Liver (tissue), 9 donors: ENCODE measurements around the gene TMEM87B. TPM values are rescaled to one million over a fixed set of nuclear protein-coding genes. Genes with fewer than 3 reads are reported as not detected.

ENCODE experiments used
- DNase-seq: peaks from one replicate; pipeline ENCODE4 v3.0.0-alpha.2; 2017; ENCODE audit warnings: low spot score
- H3K27ac ChIP-seq, 2 donors: one replicate each; pipeline ENCODE4 v1.7.0; 2013; ENCODE audit warnings: inconsistent platforms in 2 of 2, low read length in 2 of 2, control low read depth in 1 of 2, low read depth in 1 of 2, mild to moderate bottlenecking in 1 of 2
- H3K27me3 ChIP-seq, 4 donors: one replicate each; pipeline versions ENCODE4 v1.6.1 to v1.7.0; 2013; ENCODE audit warnings: low read length in 3 of 4, inconsistent platforms in 1 of 4, mild to moderate bottlenecking in 1 of 4, moderate library complexity in 1 of 4; ENCODE audit not compliant: control insufficient read depth in 4 of 4, insufficient read depth in 4 of 4
- H3K36me3 ChIP-seq, 4 donors: one replicate each; pipeline versions ENCODE4 v1.6.1 to v1.7.0; 2013; ENCODE audit warnings: low read length in 3 of 4, mild to moderate bottlenecking in 3 of 4, low read depth in 1 of 4, moderate library complexity in 1 of 4; ENCODE audit not compliant: control insufficient read depth in 4 of 4, insufficient read depth in 3 of 4
- H3K4me1 ChIP-seq, 4 donors: one replicate each; pipeline versions ENCODE4 v1.6.1 to v1.7.0; 2013; ENCODE audit warnings: low read length in 3 of 4, mild to moderate bottlenecking in 3 of 4, moderate library complexity in 1 of 4; ENCODE audit not compliant: control insufficient read depth in 4 of 4, insufficient read depth in 4 of 4
- H3K4me3 ChIP-seq, 3 donors: one replicate each; pipeline versions ENCODE4 v1.6.1 to v1.7.0; 2013; ENCODE audit warnings: low read length in 3 of 3, control low read depth in 1 of 3, low read depth in 1 of 3, mild to moderate bottlenecking in 1 of 3
- H3K9ac ChIP-seq, 2 donors: one replicate each; pipeline ENCODE4 v1.7.0; 2013; ENCODE audit warnings: low read length in 2 of 2, mild to moderate bottlenecking in 2 of 2, moderate library complexity in 2 of 2, control low read depth in 1 of 2, low read depth in 1 of 2
- H3K9me3 ChIP-seq, 4 donors: one replicate each; pipeline versions ENCODE4 v1.6.1 to v1.7.0; 2013; ENCODE audit warnings: low read length in 3 of 4; ENCODE audit not compliant: control insufficient read depth in 4 of 4
- FOXA1 ChIP-seq: IDR thresholded peaks from 2 replicates; pipeline ENCODE4 v1.6.1; 2016; ENCODE audit warnings: antibody characterized with exemption
- FOXA2 ChIP-seq: IDR thresholded peaks from 2 replicates; pipeline ENCODE4 v1.6.1; 2016; ENCODE audit warnings: antibody characterized with exemption
- GABPA ChIP-seq, 2 donors: IDR thresholded peaks in 1 of 2; conservative IDR thresholded peaks in 1 of 2; 2 replicates each; pipeline ENCODE4 v1.6.1; 2016; ENCODE audit warnings: antibody characterized with exemption in 2 of 2, mild to moderate bottlenecking in 1 of 2, moderate library complexity in 1 of 2
- HNF4A ChIP-seq, 2 donors: conservative IDR thresholded peaks; 2 replicates each; pipeline ENCODE4 v1.6.1; 2016; ENCODE audit warnings: antibody characterized with exemption in 2 of 2, mild to moderate bottlenecking in 2 of 2
- HNF4G ChIP-seq: IDR thresholded peaks from 2 replicates; pipeline ENCODE4 v1.6.1; 2016; ENCODE audit warnings: antibody characterized with exemption
- JUND ChIP-seq, 2 donors: IDR thresholded peaks; 2 replicates each; pipeline ENCODE4 v1.6.1; 2016; ENCODE audit warnings: antibody characterized with exemption in 2 of 2
- MAX ChIP-seq: IDR thresholded peaks from 2 replicates; pipeline ENCODE4 v1.6.1; 2016; ENCODE audit warnings: antibody characterized with exemption
- RAD21 ChIP-seq, 2 donors: IDR thresholded peaks; 2 replicates each; pipeline ENCODE4 v1.6.1; 2016; ENCODE audit warnings: antibody characterized with exemption in 2 of 2, mild to moderate bottlenecking in 2 of 2
- REST ChIP-seq: IDR thresholded peaks from 2 replicates; pipeline ENCODE4 v1.6.1; 2016; ENCODE audit warnings: antibody characterized with exemption, mild to moderate bottlenecking
- RXRA ChIP-seq, 2 donors: IDR thresholded peaks; 2 replicates each; pipeline ENCODE4 v1.6.1; 2017 to 2018; ENCODE audit warnings: antibody characterized with exemption in 2 of 2, mild to moderate bottlenecking in 1 of 2
- TAF1 ChIP-seq: conservative IDR thresholded peaks from 2 replicates; pipeline ENCODE4 v1.6.1; 2016; ENCODE audit warnings: antibody characterized with exemption, mild to moderate bottlenecking
- YY1 ChIP-seq: IDR thresholded peaks from 2 replicates; pipeline ENCODE4 v1.6.1; 2016; ENCODE audit warnings: antibody characterized with exemption, mild to moderate bottlenecking
- whole genome bisulfite sequencing: extraction: QIAGEN DNeasy Blood & Tissue Kit; methylation state at CpG from one replicate; pipeline ENCODE4 v1.1.7; 2013; 5-methylcytosine and 5-hydroxymethylcytosine counted together
- polyA plus RNA-seq, 2 donors: library from polyadenylated mRNA; stranded (reverse) in 1 of 2; unstranded in 1 of 2; fragments of 200-250 nt in 1 of 2; fragments of >200 nt in 1 of 2; fragmentation: Nextera tagmentation in 1 of 2; extraction: Ambion mirVana in 1 of 2; gene quantifications; one replicate each; pipeline versions ENCODE4 v1.2.1 to v1.2.3, GENCODE V29; 2013 to 2015
- total RNA-seq, 2 donors: library from RNA; depleted of rRNA; stranded (reverse); fragments of >200 nt; gene quantifications; one replicate each; pipeline ENCODE4 v1.2.3, GENCODE V29; 2014
- TF ChIP-seq, protein P1 (sequence below): IDR thresholded peaks from 2 replicates; pipeline ENCODE4 v1.6.1; 2016; ENCODE audit warnings: antibody characterized with exemption
- donor health status: healthy.
- donor health status: healthy.
- donor health status: healthy.
- donor health status: healthy.
- donor health status: healthy.

The TMEM87B gene
- total and polyA plus RNA-seq, 4 donors = 3.6 to 10.1 (median 6.0) TPM

DNA sequence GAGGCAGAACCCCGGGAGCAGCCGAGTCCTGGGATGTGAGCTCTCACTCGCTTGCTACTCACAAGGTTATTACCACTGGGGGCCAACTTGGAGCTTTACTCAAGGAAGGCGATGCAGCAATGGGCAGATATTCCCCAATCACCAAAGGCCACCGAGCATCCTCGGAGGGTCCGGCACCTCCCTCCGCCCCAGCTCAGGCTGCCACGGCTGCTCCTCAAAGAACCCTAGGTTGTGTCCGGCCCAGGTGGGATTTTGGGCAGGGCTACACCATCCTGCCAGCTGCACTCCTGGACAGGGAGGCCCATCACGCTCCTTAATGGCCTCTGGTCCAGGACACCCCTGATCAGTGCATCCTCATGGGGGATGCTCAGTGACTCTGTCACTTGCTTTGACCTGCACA, 107.9 kb downstream of the TMEM87B start:
- Histone ChIP-seq H3K9me3 (no peaks in the 10 kb centered on the region), H3K36me3 (no peaks in the 10 kb centered on the region), H3K9ac (no peak overlapping the region), H3K4me1 (peaks cover 0 to 4% (median 2%) of the 10 kb centered on the region in 4 donors), H3K27me3 (no peaks in the 10 kb centered on the region), H3K4me3 (no peak overlapping the region), H3K27ac (no peak overlapping the region)
- TF ChIP-seq, protein P1, sequence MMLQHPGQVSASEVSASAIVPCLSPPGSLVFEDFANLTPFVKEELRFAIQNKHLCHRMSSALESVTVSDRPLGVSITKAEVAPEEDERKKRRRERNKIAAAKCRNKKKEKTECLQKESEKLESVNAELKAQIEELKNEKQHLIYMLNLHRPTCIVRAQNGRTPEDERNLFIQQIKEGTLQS = no peak
- TF ChIP-seq FOXA2 (no peak), HNF4A (conservative IDR thresholded peaks at IDR 0.05) (no peak), HNF4G (no peak), TAF1 (no peak), YY1 (no peak), FOXA1 (no peak), JUND (IDR thresholded peaks at IDR 0.05) (no peak)
- no peak for DNase-seq
- WGBS = 95% methylated on average over 11 of the region's 11 CpGs

DNA sequence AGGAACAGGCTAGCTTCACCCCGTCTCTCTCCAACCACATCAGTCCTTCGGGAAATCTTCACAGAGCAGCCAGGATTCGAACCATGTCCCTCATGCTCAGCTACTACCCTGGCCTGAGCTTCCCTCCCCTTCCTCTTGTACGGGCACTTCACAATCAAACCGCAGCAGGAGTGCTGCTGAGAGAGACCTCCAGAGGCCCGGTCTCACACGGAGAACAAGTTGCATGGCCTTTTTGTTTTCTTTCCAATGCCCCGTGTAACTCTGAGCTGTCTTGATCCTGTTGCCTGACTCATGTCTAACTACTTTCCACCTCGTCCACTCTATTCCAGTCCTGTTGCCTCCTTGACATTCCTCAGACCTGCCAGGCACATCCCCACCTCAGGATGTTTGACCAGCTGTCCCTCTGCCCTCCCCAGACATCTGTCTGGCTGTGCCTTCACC, 108.5 kb downstream of the TMEM87B start:
- Histone ChIP-seq H3K4me1 (peaks cover 0 to 4% (median 2%) of the 10 kb centered on the region in 4 donors), H3K27me3 (no peaks in the 10 kb centered on the region), H3K9me3 (no peaks in the 10 kb centered on the region), H3K27ac (no peak overlapping the region), H3K9ac (no peak overlapping the region), H3K4me3 (no peak overlapping the region), H3K36me3 (no peaks in the 10 kb centered on the region)
- TF ChIP-seq HNF4G (no peak), JUND (IDR thresholded peaks at IDR 0.05) (no peak), FOXA1 (no peak), GABPA (IDR thresholded peaks at IDR 0.05 in 1 of 2, conservative IDR thresholded peaks at IDR 0.05 in 1 of 2) (no peak), HNF4A (conservative IDR thresholded peaks at IDR 0.05) (no peak)
- 90% methylated on average over 9 of the region's 9 CpGs for WGBS
- no peak for DNase-seq

GRCh38 chr2:112164876-112165275, 109.8 kb downstream of the TMEM87B start:
- no peaks in the 10 kb centered on the region for H3K36me3 ChIP-seq
- DNase-seq = no peak
- no peak for TF ChIP-seq TAF1
- TF ChIP-seq RAD21 (IDR thresholded peaks at IDR 0.05) = no peak
- no peak for TF ChIP-seq HNF4A (conservative IDR thresholded peaks at IDR 0.05)
- no peak for TF ChIP-seq REST
- no peak for TF ChIP-seq JUND (IDR thresholded peaks at IDR 0.05)
- TF ChIP-seq RXRA (IDR thresholded peaks at IDR 0.05) = no peak
- no peak for TF ChIP-seq MAX
- no peak overlapping the region for H3K4me3 ChIP-seq
- no peaks in the 10 kb centered on the region for H3K27me3 ChIP-seq
- peaks cover 0 to 4% (median 2%) of the 10 kb centered on the region in 4 donors for H3K4me1 ChIP-seq
- H3K9me3 ChIP-seq = no peaks in the 10 kb centered on the region
- H3K27ac ChIP-seq = no peak overlapping the region
- 96% methylated on average over 11 of the region's 11 CpGs for WGBS
- no peak overlapping the region for H3K9ac ChIP-seq
